Activated CD4-positive, alpha-beta T cell treated with anti-CD3 and anti-CD28 coated beads, Interleukin-2, amount 10 ng/mL, durations not matched to agents 7 days and 5 days (primary cell): ENCODE measurements around the gene TNFRSF14. TPM values are rescaled to one million over a fixed set of nuclear protein-coding genes. Genes with fewer than 3 reads are reported as not detected.

Experiments
- CTCF ChIA-PET: fragments of 350-600 bp; sonication (Branson Sonifier 250); formaldehyde crosslinking; loops from one replicate; lab custom pipeline; 2021; ENCODE audit warnings: antibody characterized with exemption; lab: Charles Lee
- POLR2A ChIA-PET: fragments of 350-600 bp; sonication (Branson Sonifier 250); formaldehyde crosslinking; loops from one replicate; lab custom pipeline; 2021; ENCODE audit warnings: antibody characterized with exemption; lab: Charles Lee
- DNase-seq: peaks from one replicate; pipeline ENCODE4 v3.0.0-alpha.2; 2020
- H3K27ac Mint-ChIP-seq: one replicate; pipeline ENCODE4 v1.8.0; 2021; ENCODE audit warnings: mild to moderate bottlenecking, moderate library complexity, mixed read lengths
- H3K27me3 Mint-ChIP-seq: one replicate; pipeline ENCODE4 v1.8.0; 2021; ENCODE audit warnings: mixed read lengths
- H3K36me3 Mint-ChIP-seq: one replicate; pipeline ENCODE4 v1.8.0; 2021; ENCODE audit warnings: low read depth, mixed read lengths
- H3K4me1 Mint-ChIP-seq: one replicate; pipeline ENCODE4 v1.8.0; 2021; ENCODE audit warnings: mixed read lengths
- H3K4me3 Mint-ChIP-seq: one replicate; pipeline ENCODE4 v1.8.0; 2021; ENCODE audit warnings: mild to moderate bottlenecking, moderate library complexity, mixed read lengths
- H3K9me3 Mint-ChIP-seq: one replicate; pipeline ENCODE4 v1.8.0; 2021; ENCODE audit warnings: mixed read lengths
- total RNA-seq, 2 experiments: library from RNA; stranded (reverse); gene quantifications; one replicate each; pipeline ENCODE4 v1.2.3, GENCODE V29; 2021

Gene TNFRSF14
- total RNA-seq, 2 experiments from 2014 or later, result 182 to 192 TPM

DNA sequence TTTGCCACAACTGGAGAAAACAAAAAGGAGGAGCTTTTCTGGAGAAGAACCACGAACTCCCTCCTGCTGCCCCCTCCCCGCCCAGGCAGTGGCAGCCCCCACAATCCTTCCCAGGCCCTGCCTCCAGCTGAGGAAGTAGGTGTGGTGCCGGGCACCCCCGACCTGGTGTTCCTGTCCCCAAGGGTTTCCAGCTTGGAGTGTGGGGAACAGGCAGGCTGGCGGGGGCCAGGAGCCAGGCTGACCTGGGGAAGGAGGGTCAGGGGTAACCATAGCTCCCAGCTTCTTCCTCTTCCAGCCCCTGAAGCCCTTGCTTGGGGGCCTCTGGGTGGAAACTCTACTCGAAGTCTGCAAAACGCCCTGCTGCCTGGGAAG is 21.9 kb upstream of the TNFRSF14 start:
- no peaks in the 10 kb centered on the region for H3K36me3 Mint-ChIP-seq
- CTCF ChIA-PET, result interaction anchor here (0.7 to 2.9 kb wide), 4 partner anchors 10 to 27 kb away, joined by 3 to 9 read pairs (median 6); no protein-coding TSS in a partner anchor

DNA sequence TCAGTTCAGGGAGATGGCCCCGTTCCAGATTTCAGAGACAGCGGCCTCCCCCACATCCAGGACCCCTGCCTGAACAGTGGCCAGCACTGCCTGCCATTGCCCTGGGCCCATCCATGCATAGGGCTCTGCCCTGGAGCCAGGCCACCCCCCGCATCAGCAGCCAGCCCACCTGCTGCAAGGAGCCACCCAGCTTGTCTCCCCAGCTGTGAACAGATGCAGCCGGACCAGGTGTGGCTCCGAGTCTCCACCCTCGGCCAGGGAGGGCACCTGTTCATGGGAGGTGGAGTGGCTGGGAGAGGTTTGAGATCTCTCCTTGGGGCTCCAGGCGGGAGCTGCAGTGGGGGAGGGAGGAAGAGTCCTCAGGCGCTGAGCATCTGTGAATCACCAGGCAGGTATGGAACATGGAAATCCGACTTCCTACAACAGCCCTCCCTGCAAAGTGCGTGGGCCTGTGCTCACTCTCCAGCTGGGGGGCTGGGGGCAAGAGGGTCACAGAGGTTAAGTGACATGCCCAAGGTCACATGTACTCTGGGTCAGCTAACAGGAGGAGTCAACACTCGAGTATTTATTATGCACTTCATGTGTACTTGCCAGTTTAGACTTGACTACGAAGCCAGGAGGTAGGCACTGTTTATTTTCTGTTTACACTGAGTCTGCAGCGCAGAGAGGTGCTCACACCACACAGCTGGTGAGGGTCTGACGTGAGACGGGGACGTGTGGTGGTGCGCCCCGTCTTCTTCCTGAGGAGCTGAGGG is 21.3 kb upstream of the TNFRSF14 start:
- H3K27ac Mint-ChIP-seq, result no peak overlapping the region
- POLR2A ChIA-PET, result no interaction called here
- H3K4me1 Mint-ChIP-seq, result peaks cover 2% of the 10 kb centered on the region

More for the DNA sequence above, 21.9 kb upstream of the TNFRSF14 start:
- POLR2A ChIA-PET, result no interaction called here
- Mint-ChIP-seq H3K4me1 (peaks cover 2% of the 10 kb centered on the region), H3K4me3 (no peak overlapping the region), H3K27me3 (peaks cover 25% of the 10 kb centered on the region), H3K27ac (no peak overlapping the region), H3K9me3 (no peaks in the 10 kb centered on the region)
- no peak for DNase-seq

DNA sequence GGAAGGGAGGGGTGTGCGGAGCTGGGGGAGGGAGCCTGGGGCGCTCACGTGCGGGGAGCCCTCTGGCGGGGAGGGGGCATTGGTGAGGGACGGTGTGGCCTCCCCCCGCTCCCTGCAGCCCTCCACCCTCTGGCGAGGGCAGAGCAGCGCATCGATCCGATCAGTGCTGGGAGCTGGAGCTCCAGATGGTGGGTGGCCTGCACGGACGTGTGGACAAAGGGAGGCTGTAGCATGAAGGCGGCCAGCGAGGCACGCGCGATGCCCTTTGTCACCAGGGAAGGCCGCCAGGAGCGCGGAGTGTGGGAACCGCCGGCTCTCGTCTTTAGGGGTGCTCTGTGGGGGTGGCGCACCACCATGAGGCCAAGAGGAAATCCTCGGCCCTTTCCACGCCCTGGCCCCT is 20.7 kb upstream of the TNFRSF14 start:
- no peak overlapping the region for H3K4me3 Mint-ChIP-seq
- DNase-seq, result no peak
- ChIA-PET CTCF (interaction anchor here (1.4 to 2.9 kb wide), 3 partner anchors 9 to 12 kb away, joined by 5 to 9 read pairs (median 6); no protein-coding TSS in a partner anchor), POLR2A (no interaction called here)
- no peaks in the 10 kb centered on the region for H3K9me3 Mint-ChIP-seq
- peaks cover 25% of the 10 kb centered on the region for H3K27me3 Mint-ChIP-seq
- peaks cover 2% of the 10 kb centered on the region for H3K4me1 Mint-ChIP-seq
- H3K27ac Mint-ChIP-seq, result no peak overlapping the region
- no peaks in the 10 kb centered on the region for H3K36me3 Mint-ChIP-seq

More for the DNA sequence above, 21.3 kb upstream of the TNFRSF14 start:
- H3K27me3 Mint-ChIP-seq, result peaks cover 25% of the 10 kb centered on the region
- no peaks in the 10 kb centered on the region for H3K9me3 Mint-ChIP-seq
- CTCF ChIA-PET, result interaction anchor here (0.7 to 2.9 kb wide), 4 partner anchors 9 to 27 kb away, joined by 3 to 9 read pairs (median 6); no protein-coding TSS in a partner anchor
- no peaks in the 10 kb centered on the region for H3K36me3 Mint-ChIP-seq
- DNase-seq, result no peak
- no peak overlapping the region for H3K4me3 Mint-ChIP-seq

DNA sequence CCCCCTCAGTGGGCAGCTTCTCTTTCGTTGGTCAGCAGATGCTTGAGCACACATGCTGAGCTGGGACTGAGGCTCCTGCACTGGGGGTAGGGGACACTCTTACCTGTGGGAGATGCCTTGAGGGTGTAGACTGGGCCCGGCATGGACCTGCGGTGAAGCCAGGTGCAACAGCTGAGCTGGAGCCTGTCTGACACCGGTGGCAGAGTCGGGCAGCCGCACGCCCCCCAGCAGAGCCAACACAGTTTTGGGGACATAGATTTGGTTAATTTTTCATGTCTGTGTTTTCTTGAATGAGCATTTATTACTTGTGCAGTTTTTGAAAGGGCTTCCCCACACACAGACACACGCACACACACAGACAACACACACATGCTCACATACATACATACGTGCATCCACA is 20.2 kb upstream of the TNFRSF14 start:
- no peak for DNase-seq
- Mint-ChIP-seq H3K36me3 (no peaks in the 10 kb centered on the region), H3K27me3 (peaks cover 20% of the 10 kb centered on the region), H3K4me1 (no peaks in the 10 kb centered on the region), H3K27ac (no peak overlapping the region), H3K4me3 (no peak overlapping the region), H3K9me3 (no peaks in the 10 kb centered on the region)
- ChIA-PET CTCF (interaction anchor here (0.6 to 2.9 kb wide), 3 partner anchors 12 to 1142 kb away, joined by 3 to 9 read pairs (median 6); no protein-coding TSS in a partner anchor), POLR2A (no interaction called here)

DNA sequence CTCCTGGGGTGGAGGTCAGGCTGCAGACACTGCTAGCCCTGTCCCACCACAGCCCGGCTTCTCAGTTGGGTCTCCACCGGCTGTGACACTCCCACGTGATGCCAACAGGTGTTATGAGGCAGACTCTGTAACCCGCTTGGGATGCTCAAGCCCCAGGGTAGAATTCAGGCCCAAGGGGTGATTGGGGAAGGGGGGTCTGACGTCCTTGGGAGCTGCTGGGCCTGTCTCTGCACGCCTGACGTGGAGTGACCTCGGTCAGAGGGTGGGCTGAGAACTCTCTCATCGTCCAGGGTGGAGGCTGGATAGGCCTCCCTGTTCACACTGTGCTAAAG is 18.4 kb upstream of the TNFRSF14 start:
- Mint-ChIP-seq H3K9me3 (no peaks in the 10 kb centered on the region), H3K4me1 (peaks cover 2% of the 10 kb centered on the region), H3K27ac (no peak overlapping the region), H3K36me3 (no peaks in the 10 kb centered on the region), H3K27me3 (peaks cover 18% of the 10 kb centered on the region), H3K4me3 (no peak overlapping the region)
- ChIA-PET POLR2A (no interaction called here), CTCF (no interaction called here)
- no peak for DNase-seq

DNA sequence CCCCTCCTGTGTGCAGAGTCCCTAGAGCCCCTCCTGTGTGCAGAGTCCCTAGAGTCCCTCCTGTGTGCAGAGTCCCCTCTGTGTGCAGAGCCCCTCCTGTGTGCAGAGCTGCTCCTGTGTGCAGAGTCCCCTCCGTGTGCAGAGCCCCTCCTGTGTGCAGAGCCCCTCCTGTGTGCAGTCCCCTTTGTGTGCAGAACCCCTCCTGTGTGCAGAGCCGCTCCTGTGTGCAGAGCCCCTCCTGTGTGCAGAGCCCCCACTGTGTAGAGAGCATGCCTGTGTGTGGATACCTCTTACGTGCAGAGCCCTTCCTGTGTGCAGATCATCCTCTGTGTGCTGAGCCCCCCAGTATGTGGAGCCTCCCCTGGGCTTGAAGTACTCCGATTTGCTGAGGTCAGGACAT is 17.8 kb upstream of the TNFRSF14 start:
- H3K9me3 Mint-ChIP-seq, result no peaks in the 10 kb centered on the region
- H3K27me3 Mint-ChIP-seq, result peaks cover 14% of the 10 kb centered on the region
- no peak for DNase-seq
- POLR2A ChIA-PET, result no interaction called here
- no peak overlapping the region for H3K27ac Mint-ChIP-seq
- peaks cover 2% of the 10 kb centered on the region for H3K4me1 Mint-ChIP-seq
- no peaks in the 10 kb centered on the region for H3K36me3 Mint-ChIP-seq
- CTCF ChIA-PET, result interaction anchor here (2.2 kb wide), 1 partner anchor 12 kb away, joined by 9 read pairs; the partner anchor contains the start of gene PANK4
- H3K4me3 Mint-ChIP-seq, result no peak overlapping the region

DNA sequence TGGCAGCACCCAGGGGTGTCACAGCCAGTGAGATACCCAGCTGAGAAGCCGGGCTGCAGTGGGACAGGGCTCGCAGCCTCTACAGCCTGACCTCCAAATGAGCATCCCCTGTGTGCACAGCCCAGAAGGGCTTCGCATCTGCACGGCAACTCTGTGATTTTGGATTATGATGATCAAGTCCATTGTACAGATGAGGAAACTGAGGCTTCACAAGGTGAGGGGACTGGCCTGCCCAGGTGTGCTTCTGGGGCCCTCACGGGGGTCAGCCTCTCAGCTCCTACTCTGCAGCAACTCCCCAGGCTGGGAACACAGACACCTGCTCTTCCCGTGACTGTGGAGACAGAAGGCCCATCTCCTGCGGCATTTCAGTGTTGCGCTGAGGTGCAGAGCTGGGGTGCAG is 17.3 kb upstream of the TNFRSF14 start:
- peaks cover 12% of the 10 kb centered on the region for H3K27me3 Mint-ChIP-seq
- peaks cover 2% of the 10 kb centered on the region for H3K4me1 Mint-ChIP-seq
- H3K36me3 Mint-ChIP-seq, result no peaks in the 10 kb centered on the region
- ChIA-PET POLR2A (no interaction called here), CTCF (interaction anchor here (1.0 to 2.2 kb wide), 3 partner anchors 8 to 14 kb away, joined by 4 to 9 read pairs (median 8); partner anchors contain the start of genes HES5 and PANK4)
- H3K9me3 Mint-ChIP-seq, result no peaks in the 10 kb centered on the region
- no peak overlapping the region for H3K4me3 Mint-ChIP-seq
- no peak for DNase-seq
- H3K27ac Mint-ChIP-seq, result no peak overlapping the region

DNA sequence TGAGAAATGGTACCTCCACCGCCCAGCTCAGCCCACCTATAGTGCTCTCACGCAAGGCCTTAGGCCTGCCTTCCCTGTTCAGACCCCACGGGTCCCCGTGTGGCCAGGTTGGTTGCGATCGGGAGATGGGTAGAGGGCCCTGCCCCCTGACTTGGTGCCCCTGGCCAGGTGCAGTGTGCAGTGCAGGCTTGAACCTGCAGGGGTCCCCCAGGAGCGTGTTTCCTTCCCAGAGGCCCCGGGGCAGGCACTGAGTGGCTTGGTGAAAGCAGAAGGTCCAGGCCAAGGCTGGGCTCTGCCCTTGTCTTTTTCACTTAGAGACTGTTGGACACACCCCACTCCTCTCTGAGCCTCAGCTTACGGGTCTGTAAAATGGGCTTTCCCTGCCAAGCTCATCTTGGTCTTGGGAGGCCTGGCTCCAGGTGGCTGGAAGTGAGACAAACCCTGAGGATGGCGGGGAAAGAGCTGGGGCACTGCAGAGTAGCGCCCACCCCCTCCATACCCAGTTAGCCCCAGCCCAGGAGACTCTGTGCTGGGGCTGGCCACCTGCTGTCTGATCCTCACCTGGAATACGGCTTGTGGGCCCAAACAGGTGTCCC is 16.8 kb upstream of the TNFRSF14 start:
- Mint-ChIP-seq H3K9me3 (no peaks in the 10 kb centered on the region), H3K27me3 (peaks cover 10% of the 10 kb centered on the region), H3K4me1 (peaks cover 7% of the 10 kb centered on the region), H3K4me3 (no peak overlapping the region), H3K36me3 (no peaks in the 10 kb centered on the region), H3K27ac (no peak overlapping the region)
- ChIA-PET CTCF (interaction anchor here (0.6 to 2.2 kb wide), 4 partner anchors 8 to 15 kb away, joined by 3 to 9 read pairs (median 6); partner anchors contain the start of genes HES5 and PANK4), POLR2A (no interaction called here)
- DNase-seq, result peak; percentile 32

DNA sequence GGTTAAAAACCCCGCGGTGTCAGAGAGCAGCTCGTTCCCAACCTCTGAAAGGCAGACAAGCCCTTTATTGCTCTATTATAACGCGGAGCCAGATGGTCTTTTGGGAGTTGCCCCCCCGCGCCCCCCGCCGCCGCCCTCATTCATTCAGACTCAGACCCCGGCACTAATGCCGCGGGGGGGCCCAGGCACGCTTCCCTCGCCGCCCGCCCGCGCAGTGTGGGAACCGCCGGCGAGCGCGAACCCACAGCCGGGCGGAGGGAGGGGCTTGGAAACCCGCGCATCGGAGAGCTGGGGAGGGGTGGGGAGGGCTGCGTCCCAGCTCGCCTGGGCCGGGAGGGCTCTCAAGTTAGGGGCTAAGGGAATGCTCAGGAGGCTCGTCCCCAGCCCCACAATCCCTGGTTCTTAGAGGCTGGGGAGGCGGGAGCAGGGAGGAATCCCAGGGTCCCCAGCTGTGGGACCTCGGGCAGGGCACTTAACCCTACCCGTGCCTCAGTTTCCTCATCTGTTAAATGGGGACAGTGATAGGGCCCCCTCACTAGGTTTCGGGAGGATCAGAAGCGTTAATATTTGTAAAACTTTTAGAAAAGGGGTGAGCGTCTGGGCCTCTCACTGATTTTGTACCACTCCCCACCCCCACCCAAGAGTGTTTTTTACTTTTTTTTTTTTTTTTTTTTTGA is 15.2 kb upstream of the TNFRSF14 start:
- no peaks in the 10 kb centered on the region for H3K9me3 Mint-ChIP-seq
- peaks cover 10% of the 10 kb centered on the region for H3K4me1 Mint-ChIP-seq
- ChIA-PET CTCF (interaction anchor here (0.7 to 2.2 kb wide), 3 partner anchors 10 to 14 kb away, joined by 3 to 9 read pairs (median 8); partner anchors contain the start of genes HES5 and PANK4), POLR2A (no interaction called here)
- no peaks in the 10 kb centered on the region for H3K36me3 Mint-ChIP-seq
- H3K27me3 Mint-ChIP-seq, result peaks cover 7% of the 10 kb centered on the region
- no peak overlapping the region for H3K27ac Mint-ChIP-seq
- DNase-seq, result no peak
- no peak overlapping the region for H3K4me3 Mint-ChIP-seq

DNA sequence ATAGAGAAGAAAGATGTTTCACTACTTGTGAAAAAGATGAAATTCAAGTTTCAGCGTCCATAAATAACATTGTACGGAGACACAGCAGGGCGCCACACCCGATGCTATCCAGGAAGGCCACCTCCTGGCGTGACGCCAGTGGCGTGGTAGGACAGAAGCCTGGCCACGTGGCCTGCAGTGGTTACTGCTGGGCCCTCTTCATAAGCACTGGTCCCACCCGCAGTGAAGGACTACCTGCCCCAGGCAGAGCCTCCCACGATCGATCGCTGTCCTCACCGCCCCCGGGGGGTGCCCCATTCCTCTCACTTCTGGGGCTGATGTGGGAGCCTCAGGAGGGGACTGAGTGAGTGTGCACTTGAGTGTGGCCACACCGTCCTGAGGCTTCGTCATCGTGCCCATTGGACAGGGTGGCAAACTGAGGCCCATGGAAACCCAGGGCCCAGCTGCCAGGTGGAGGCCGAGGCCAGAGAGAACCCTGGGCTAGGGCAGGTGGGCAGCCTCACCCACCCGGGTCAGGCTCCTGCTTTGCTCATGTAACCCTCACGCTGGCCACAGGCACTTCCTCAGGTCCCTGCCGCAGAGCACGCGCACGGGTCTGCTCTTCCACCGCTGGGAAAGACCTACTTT is 14.4 kb upstream of the TNFRSF14 start:
- CTCF ChIA-PET, result interaction anchor here (0.7 kb wide), 1 partner anchor 15 kb away, joined by 3 read pairs; no protein-coding TSS in a partner anchor
- DNase-seq, result no peak
- no peak overlapping the region for H3K4me3 Mint-ChIP-seq
- no peaks in the 10 kb centered on the region for H3K9me3 Mint-ChIP-seq
- H3K4me1 Mint-ChIP-seq, result peaks cover 10% of the 10 kb centered on the region
- H3K27ac Mint-ChIP-seq, result no peak overlapping the region
- no peaks in the 10 kb centered on the region for H3K36me3 Mint-ChIP-seq
- POLR2A ChIA-PET, result no interaction called here
- H3K27me3 Mint-ChIP-seq, result peaks cover 3% of the 10 kb centered on the region

DNA sequence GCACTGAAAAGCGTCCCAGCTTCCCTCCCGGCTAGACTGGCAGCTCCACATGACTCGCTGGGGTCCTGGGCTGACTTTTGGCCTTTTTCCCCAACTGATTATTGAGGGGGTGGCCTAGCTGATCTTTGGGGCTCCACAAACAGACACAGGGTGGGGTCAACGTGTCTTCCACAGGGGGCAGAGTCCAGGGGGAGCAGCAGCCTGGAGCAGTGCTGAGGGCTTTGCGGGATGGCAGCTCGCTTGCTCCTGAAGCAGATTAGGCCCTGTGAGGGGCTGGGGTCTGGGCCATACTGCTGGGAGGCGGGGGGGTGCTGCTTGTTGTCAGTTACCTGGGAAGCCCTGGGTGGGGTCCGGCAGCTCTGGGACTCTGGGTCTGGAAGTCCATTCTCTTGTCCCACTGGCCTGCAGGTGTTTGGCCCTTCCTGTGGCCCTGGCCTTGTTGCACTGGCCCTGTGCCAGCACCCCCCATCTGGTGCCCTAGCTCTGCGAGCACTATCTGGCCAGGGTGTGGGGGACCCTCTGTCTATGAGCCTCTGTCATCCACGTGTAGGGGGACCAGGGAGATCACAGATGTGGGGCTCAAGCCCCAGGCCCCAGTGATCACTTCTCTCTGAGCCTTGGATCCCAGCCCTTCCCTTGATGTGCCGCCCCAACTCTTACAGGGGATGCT is 13.8 kb upstream of the TNFRSF14 start:
- CTCF ChIA-PET, result no interaction called here

DNA sequence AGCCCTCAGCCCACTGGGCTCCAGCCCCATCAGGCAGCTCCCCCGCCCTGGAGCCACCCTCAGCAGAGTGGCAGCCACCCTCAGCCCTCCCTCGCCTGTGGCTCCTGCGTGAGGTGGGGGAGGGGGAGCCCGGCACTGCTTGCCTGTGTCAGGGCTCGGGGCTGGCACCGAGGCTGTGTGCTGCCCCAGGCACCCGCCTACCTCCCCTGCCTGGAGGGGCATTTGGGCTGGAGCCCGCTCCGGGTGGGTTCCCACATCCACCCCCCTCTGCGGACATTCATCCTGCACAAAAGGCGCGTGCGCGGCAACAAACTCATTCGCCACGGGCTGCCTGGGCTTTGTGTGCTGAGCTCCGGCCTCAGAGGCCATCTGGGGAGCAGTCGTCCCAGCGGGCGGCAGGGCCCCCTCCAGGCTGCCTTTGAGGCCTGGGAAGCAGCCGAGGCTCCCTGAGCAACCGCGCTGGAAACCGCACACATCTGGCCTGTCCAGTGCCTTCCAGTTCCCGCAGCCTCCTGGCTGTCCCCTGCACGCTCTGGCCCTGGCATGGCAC is 12.6 kb upstream of the TNFRSF14 start:
- POLR2A ChIA-PET, result no interaction called here
- Mint-ChIP-seq H3K4me1 (peaks cover 20% of the 10 kb centered on the region), H3K27me3 (peaks cover 3% of the 10 kb centered on the region), H3K4me3 (no peak overlapping the region), H3K27ac (no peak overlapping the region), H3K9me3 (no peaks in the 10 kb centered on the region), H3K36me3 (no peaks in the 10 kb centered on the region)
- peak; percentile 44 for DNase-seq
- CTCF ChIA-PET, result interaction anchor here (1.1 kb wide), 1 partner anchor 9 kb away, joined by 5 read pairs; no protein-coding TSS in a partner anchor

More for the DNA sequence above, 13.8 kb upstream of the TNFRSF14 start:
- H3K4me1 Mint-ChIP-seq, result peaks cover 12% of the 10 kb centered on the region
- no peaks in the 10 kb centered on the region for H3K9me3 Mint-ChIP-seq
- H3K27ac Mint-ChIP-seq, result no peak overlapping the region
- POLR2A ChIA-PET, result no interaction called here
- no peak overlapping the region for H3K4me3 Mint-ChIP-seq
- H3K36me3 Mint-ChIP-seq, result no peaks in the 10 kb centered on the region
- peaks cover 3% of the 10 kb centered on the region for H3K27me3 Mint-ChIP-seq
- DNase-seq, result no peak
